Measurements from ENCODE around the gene UBB.

- TF ChIP-seq POLR2A (IDR thresholded peaks at IDR 0.05; ENCODE audit: low read depth) (no peak), POLR2AphosphoS5 (IDR thresholded peaks at IDR 0.05) (no peak)
- TF ChIP-seq, protein P1, sequence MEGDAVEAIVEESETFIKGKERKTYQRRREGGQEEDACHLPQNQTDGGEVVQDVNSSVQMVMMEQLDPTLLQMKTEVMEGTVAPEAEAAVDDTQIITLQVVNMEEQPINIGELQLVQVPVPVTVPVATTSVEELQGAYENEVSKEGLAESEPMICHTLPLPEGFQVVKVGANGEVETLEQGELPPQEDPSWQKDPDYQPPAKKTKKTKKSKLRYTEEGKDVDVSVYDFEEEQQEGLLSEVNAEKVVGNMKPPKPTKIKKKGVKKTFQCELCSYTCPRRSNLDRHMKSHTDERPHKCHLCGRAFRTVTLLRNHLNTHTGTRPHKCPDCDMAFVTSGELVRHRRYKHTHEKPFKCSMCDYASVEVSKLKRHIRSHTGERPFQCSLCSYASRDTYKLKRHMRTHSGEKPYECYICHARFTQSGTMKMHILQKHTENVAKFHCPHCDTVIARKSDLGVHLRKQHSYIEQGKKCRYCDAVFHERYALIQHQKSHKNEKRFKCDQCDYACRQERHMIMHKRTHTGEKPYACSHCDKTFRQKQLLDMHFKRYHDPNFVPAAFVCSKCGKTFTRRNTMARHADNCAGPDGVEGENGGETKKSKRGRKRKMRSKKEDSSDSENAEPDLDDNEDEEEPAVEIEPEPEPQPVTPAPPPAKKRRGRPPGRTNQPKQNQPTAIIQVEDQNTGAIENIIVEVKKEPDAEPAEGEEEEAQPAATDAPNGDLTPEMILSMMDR (IDR thresholded peaks at IDR 0.05): no peak
Measured at GRCh38 chr17:16342979-16343378, 37.9 kb upstream of the UBB start.
